Dendritic cell treated with granulocyte-macrophage colony-stimulating factor and Interleukin-4, amounts not matched to agents 40 ng/mL and 50 ng/mL, for 4 days (primary cell): ENCODE data around the gene PEPD.

Experiments
- H3K27ac Mint-ChIP-seq: one replicate; pipeline ENCODE4 v1.8.0; 2022; ENCODE audit warnings: mild to moderate bottlenecking, mixed read lengths
- H3K27me3 Mint-ChIP-seq: one replicate; pipeline ENCODE4 v1.8.0; 2022; ENCODE audit warnings: mild to moderate bottlenecking, mixed read lengths
- H3K36me3 Mint-ChIP-seq: one replicate; pipeline ENCODE4 v1.8.0; 2022; ENCODE audit warnings: low read depth, mixed read lengths
- H3K4me1 Mint-ChIP-seq: one replicate; pipeline ENCODE4 v1.8.0; 2022; ENCODE audit warnings: low read depth, mixed read lengths
- H3K4me3 Mint-ChIP-seq: one replicate; pipeline ENCODE4 v1.8.0; 2022; ENCODE audit warnings: mild to moderate bottlenecking, moderate library complexity, mixed read lengths
- H3K9me3 Mint-ChIP-seq: one replicate; pipeline ENCODE4 v1.8.0; 2022; ENCODE audit warnings: mixed read lengths
- intact Hi-C: fragments of 100-400 bp; cut with micrococcal nuclease; formaldehyde crosslinking; loops from one replicate; pipeline ENCODE4 v1.15.0; 2022

Gene PEPD

DNA sequence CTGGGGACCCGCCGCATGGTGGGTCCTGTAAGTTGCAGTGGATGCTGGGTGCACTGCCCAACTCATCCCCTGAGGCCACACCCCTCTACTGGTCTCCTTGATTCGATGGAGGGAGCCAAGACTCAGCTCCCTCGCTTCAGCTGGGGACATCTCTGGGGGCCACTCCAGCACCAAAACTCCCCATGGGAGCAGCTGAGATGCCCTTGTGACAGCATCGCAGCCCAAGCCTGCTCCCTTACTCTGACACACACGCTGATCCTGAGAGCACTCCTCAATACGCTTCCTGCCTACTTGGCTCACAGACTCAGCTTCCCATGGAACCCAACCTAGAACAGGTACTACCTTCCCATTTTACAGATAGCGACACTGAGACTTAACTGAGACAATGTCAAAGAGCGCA, 56.2 kb downstream of the PEPD start:
- Mint-ChIP-seq H3K27me3 (no peaks in the 10 kb centered on the region), H3K4me3 (no peak overlapping the region), H3K36me3 (peaks cover 57% of the 10 kb centered on the region), H3K9me3 (no peaks in the 10 kb centered on the region), H3K4me1 (peaks cover 7% of the 10 kb centered on the region), H3K27ac (no peak overlapping the region)
- intact Hi-C loops, result no loop called here

DNA sequence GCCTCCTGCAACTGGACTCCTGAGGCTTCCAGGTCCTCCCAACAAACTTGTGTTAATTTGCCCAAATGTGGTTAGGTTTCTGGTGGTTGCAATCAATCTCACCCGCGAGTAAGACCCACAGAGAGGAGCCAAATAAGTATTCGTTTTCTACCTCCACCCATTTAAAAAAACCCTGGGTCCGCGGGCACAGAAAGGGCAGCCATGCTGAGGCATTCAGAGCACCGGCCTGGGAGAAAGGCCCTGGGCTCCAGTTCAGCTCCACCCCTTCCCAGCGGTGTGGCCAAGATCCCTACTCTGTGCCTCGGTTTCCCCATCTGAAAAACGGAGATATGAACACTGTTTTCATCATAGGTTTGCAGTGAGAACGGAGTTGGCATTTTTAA, 56.9 kb downstream of the PEPD start:
- intact Hi-C loops, result no loop called here
- no peaks in the 10 kb centered on the region for H3K9me3 Mint-ChIP-seq
- peaks cover 7% of the 10 kb centered on the region for H3K4me1 Mint-ChIP-seq
- no peak overlapping the region for H3K27ac Mint-ChIP-seq
- no peak overlapping the region for H3K4me3 Mint-ChIP-seq
- no peaks in the 10 kb centered on the region for H3K27me3 Mint-ChIP-seq
- peaks cover 62% of the 10 kb centered on the region for H3K36me3 Mint-ChIP-seq

DNA sequence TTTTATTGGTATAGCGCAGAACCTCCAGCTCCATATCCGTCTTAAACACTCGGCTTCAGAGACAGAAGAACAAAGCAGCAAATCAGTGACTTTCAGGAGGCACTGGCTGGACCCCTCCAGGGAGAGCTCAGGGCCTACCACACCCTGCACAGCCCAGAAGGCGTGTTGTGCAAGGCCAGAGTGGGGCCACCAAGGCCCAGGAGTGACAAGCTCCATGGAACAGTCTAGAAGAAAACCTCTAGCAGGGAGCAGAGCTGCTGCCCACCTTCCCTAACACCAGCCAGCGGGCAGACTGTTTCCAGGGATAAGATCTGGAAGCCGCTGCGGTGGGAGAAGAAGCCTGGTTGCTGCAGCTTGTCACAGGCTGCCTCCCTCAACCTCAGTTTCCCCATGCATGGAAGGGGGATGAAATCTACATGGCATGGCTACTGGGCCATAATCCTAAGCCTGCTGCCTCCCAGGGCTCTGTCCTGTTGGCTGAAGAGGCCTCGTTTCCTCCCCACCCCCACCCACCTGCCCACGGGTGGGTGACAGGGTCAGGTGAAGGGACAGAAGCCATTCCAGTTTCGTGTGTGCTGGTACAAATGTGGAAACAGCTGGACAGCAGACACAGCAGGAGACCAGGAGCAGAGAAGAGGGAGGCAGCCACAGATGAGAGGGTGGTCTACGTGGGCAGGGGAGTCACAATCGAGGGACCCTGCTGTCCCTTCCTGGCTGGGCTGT, 57.4 kb downstream of the PEPD start:
- intact Hi-C loops, result no loop called here
- Mint-ChIP-seq H3K4me3 (no peak overlapping the region), H3K27me3 (no peaks in the 10 kb centered on the region), H3K36me3 (peaks cover 56% of the 10 kb centered on the region), H3K9me3 (no peaks in the 10 kb centered on the region), H3K27ac (no peak overlapping the region), H3K4me1 (peaks cover 7% of the 10 kb centered on the region)

DNA sequence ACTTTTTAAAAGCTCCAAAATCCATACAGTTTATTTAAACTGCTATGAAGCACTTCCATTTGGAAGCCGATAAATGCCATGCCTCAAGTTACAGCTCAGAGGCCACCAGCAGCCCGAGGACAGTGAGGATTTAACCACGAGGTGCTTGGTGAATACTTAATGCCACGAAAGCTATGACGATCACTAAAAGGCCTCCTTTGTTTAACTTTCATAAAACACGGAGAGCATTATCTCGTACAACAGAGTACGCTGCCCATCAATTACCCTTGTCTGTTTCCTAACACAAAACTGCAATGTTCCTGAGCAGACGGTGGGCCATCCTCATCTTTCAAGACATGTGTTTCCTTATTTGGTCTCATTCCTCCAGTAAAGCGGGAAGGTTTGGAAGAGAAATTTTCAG, 58.4 kb downstream of the PEPD start:
- H3K9me3 Mint-ChIP-seq, result no peaks in the 10 kb centered on the region
- H3K27ac Mint-ChIP-seq, result no peak overlapping the region
- H3K27me3 Mint-ChIP-seq, result no peaks in the 10 kb centered on the region
- peaks cover 50% of the 10 kb centered on the region for H3K36me3 Mint-ChIP-seq
- H3K4me3 Mint-ChIP-seq, result no peak overlapping the region
- intact Hi-C loops, result no loop called here
- peaks cover 7% of the 10 kb centered on the region for H3K4me1 Mint-ChIP-seq

DNA sequence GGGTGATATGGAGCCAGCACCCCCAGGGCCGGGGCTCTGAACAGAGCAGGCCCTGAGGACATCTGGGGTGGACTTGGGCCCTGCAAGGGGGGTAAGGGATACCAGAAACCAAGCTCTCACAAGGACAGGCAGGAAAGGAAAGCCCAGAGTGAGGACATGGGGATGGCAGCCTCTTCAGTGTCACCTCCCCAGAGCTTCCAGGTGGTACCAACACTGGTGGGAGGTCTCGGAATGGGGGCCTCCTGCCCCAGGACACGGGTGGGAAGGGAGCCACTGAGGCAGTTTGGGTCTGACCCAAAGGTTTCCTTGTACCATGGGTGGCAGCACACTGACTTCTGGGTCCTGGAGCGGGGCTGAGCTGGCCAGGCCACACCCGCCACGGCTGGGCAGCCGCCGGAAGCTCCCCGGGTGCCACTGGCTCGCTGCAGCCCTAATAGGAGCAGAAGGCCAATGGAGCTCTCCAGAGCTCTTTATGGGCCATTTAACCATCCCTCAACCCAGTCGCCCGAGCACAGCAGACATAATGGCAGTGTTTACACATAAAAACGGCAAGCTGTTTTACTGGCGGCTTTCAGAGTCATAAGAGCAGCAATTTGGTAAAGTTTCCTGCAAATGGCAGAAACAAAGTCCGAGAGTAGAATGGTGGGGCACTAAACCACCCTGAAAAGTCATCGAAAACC, 59.3 kb downstream of the PEPD start:
- H3K9me3 Mint-ChIP-seq, result no peaks in the 10 kb centered on the region
- no peaks in the 10 kb centered on the region for H3K27me3 Mint-ChIP-seq
- intact Hi-C loops, result no loop called here
- peaks cover 7% of the 10 kb centered on the region for H3K4me1 Mint-ChIP-seq
- peaks cover 43% of the 10 kb centered on the region for H3K36me3 Mint-ChIP-seq
- no peak overlapping the region for H3K4me3 Mint-ChIP-seq
- H3K27ac Mint-ChIP-seq, result no peak overlapping the region

DNA sequence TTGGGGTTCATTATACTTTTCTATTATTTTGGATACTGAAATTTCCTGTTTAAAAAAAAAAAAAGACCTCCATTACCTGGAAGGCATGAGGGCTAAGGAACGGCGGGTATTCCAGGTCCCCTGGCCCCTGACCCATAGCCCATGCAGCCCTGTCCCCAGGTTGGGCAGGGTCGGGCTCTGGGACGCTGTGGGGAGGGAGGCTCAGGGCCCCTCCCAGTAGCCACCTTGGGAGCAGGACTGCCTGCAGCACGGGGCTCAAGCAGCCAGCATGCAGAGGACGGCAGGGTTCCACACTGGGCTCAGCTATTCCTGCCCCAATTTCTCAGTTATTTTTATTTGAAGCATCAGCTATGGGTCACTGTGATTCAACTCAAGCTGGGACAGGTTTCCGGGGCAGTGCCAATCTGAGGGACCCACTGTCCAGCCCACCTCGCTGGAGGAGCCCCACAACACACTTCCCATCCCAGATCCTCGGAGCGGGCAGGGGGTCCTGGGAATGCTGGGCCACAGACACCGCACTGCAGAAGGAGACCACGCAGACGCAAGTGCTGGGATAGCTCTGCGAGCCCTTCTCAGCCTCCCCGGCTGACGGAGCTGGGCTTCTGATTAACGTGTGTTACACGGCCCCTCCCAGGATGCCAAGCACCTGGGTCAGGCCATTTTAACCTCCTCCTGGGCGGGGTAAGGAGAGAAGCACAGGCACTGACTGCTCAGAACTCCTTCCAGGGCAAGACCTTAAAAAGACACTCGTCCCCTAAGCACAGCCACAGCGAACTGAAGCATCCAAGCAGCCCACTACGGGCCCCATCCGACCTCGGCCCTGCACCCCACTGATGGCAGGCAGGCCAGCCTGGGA, 60.1 kb downstream of the PEPD start:
- Mint-ChIP-seq H3K36me3 (peaks cover 43% of the 10 kb centered on the region), H3K27me3 (no peaks in the 10 kb centered on the region), H3K27ac (no peak overlapping the region), H3K4me1 (peaks cover 7% of the 10 kb centered on the region), H3K4me3 (no peak overlapping the region), H3K9me3 (no peaks in the 10 kb centered on the region)
- intact Hi-C loops, result no loop called here

DNA sequence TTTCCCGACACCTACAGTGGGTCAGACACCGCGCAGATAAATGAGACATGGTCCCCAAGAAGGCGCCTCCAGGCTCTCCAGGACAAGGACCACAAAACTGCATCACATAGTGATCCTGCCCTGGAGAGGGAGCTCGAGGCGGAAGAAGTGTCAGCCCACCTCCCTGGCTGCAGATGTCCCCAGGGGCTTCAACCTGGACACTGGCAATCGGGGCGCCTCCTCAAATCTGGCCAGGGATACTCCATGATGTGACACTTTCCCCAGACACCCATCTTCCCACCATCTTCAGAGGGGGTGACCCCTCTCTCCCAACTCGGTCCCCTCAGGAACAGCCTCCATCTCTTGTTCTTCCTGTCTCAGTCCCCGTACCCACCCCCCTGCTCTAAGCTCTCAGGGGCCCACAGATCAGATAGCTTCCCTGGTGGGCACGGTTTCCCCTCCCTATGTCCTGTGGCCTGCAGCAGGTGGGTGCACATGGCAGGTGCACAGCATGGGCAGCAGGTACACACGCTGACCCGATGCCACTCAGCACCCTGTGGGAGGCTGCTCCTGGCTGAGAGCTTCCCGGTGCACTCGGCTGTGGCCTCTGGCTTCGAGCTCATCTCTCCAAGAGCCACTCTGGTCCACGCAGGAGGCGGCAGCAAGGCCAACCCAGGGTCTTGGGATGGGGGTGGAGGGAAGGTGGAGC, 61.2 kb downstream of the PEPD start:
- H3K4me1 Mint-ChIP-seq, result peaks cover under 1% of the 10 kb centered on the region
- intact Hi-C loops, result no loop called here
- H3K9me3 Mint-ChIP-seq, result no peaks in the 10 kb centered on the region
- no peak overlapping the region for H3K27ac Mint-ChIP-seq
- H3K4me3 Mint-ChIP-seq, result no peak overlapping the region
- H3K36me3 Mint-ChIP-seq, result peaks cover 43% of the 10 kb centered on the region
- no peaks in the 10 kb centered on the region for H3K27me3 Mint-ChIP-seq

DNA sequence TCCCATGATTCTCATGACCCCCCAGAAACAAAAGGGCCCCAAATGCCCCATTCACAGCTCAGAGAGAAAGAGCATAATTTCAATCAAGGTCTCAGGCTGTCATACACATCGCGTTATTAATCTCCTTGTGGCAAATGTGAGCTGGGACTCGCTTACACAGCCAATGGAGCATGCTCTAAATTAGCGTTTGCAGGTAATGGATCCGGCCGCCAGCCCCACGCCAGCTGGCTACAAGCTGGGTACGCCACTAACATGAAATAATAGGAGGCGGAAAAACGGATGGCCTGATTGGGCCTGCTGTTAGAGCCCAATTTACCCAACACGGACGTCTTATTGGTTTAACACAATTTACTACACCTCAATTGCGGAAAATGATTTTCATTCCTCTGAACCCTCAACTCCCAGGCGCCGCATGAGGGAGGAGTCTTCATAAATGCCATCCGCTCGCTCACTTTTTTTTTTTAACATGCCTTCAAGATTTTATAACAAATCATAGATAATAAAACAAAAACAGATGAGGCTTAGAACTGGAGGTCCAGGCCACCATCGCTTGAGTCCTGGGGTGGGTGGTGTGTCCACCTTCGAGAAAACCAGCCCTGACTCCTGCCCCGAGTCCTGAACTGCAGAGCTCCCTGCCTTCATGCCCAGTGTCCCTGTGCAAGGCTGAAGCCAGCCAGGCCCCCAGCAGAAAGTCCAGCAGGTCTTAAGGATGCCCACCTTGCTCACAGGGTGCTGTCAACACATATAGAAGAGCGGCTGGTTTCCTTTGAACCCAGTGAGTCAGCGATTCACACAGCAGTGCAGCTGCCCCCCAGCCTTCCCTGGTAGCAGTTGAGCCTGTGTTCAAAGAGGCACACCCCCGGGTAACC, 62.1 kb downstream of the PEPD start:
- no peaks in the 10 kb centered on the region for H3K27me3 Mint-ChIP-seq
- intact Hi-C loops, result no loop called here
- H3K4me1 Mint-ChIP-seq, result no peaks in the 10 kb centered on the region
- peaks cover 40% of the 10 kb centered on the region for H3K36me3 Mint-ChIP-seq
- no peaks in the 10 kb centered on the region for H3K9me3 Mint-ChIP-seq
- H3K4me3 Mint-ChIP-seq, result no peak overlapping the region
- no peak overlapping the region for H3K27ac Mint-ChIP-seq

DNA sequence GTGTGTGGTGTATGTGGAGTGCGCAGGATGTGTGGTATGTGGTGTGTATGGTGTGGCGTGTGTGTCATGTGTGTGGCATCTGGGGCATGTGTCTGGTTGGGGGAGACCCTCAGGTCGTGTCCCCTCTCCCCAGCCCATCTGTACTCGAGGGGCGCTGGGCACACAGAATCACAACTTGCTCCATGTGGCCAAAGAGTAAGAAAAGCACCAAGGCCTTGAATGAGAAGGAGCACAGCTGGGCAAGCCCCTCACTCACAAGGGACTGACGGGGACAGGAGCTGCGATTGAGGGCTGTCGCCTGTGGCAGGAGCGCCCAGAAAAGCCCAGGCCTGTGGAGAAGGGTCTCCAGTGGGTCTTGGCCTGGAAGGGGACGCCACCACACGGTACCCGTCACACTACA, 62.8 kb downstream of the PEPD start:
- Mint-ChIP-seq H3K36me3 (peaks cover 34% of the 10 kb centered on the region), H3K4me1 (no peaks in the 10 kb centered on the region), H3K9me3 (no peaks in the 10 kb centered on the region), H3K27me3 (no peaks in the 10 kb centered on the region), H3K4me3 (no peak overlapping the region), H3K27ac (no peak overlapping the region)
- intact Hi-C loops, result no loop called here

DNA sequence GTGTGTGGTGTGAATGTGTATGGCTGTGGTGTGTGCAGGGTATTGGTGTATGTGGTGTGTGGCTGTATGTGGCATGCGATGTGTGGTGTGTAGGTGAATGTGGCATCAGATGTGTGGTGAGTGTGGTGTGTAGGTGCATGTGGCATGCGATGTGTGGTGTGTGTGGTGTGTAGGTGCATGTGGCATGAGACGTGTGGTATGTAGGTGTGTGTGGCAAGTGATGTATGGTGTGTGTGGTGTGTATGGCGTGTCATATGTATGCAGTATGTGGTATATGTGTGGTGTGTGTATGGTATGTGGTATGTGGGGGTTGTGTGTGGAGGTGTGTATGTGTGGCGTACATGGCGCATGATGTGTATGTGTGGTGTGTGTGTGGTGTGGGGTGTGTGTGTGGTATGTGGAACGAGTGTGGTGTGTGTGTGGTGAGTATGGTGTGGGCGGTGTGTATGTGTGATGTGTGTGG, 63.4 kb downstream of the PEPD start:
- Mint-ChIP-seq H3K27ac (no peak overlapping the region), H3K4me1 (no peaks in the 10 kb centered on the region)

DNA sequence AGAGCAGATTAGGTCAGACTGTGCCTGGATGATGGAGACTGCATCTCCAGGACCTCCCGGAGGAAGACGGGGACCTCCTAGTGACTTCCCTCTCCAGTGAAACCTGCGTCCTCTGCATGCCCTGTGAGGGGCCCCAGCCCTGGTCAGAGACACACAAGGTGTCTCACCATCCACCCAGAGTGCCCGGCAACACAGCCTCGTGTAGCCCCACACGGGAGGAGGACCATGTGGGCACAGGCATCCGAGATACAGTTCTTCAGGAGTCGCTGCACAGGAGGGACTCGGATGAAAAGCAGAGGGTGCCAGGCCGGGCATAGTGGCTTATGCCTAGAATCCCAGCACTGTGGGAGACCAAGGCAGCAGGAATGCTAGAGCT, 64.8 kb downstream of the PEPD start:
- H3K9me3 Mint-ChIP-seq, result no peaks in the 10 kb centered on the region
- H3K27me3 Mint-ChIP-seq, result no peaks in the 10 kb centered on the region
- intact Hi-C loops, result no loop called here
- no peak overlapping the region for H3K27ac Mint-ChIP-seq
- no peaks in the 10 kb centered on the region for H3K4me1 Mint-ChIP-seq
- no peak overlapping the region for H3K4me3 Mint-ChIP-seq
- H3K36me3 Mint-ChIP-seq, result peaks cover 14% of the 10 kb centered on the region

More for the DNA sequence above, 63.4 kb downstream of the PEPD start:
- intact Hi-C loops, result no loop called here
- Mint-ChIP-seq H3K9me3 (no peaks in the 10 kb centered on the region), H3K36me3 (peaks cover 27% of the 10 kb centered on the region), H3K4me3 (no peak overlapping the region), H3K27me3 (no peaks in the 10 kb centered on the region)

DNA sequence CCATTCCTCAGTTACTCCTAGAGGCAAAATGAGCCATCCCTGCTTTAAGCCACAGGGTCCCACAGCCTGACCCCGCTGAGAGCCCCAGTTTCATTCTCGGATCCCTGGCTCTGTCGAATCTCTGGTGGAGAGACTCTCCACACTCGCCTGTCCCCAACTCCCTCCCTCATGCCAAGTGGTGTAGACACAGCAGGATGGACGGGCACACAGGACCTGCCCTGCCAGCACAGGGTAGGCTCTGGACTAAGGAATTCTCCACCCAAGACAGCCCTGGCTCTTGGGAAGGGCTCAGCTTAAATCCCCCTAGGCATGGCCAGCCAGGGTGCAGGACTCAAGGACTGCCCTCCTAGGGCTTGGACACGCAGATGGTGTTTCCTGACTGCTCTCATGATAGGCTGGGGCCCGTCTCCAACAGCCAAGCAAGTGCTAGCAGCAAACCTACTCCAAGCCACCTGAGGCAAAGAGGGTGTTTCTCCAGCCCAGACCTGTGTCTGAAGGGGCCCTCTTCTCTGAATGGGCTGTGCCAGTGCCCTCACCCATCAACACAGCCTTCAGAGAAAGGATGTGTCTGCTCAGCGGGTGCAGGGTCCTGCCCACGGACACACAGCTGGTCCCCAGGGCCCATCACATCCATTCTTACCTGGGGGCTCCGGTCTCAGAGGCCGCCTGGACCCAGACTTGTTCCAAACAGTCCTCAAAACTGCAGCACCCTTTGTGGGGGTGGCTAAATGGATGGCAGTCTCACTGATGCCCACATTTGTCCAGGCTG, 65.3 kb downstream of the PEPD start:
- no peaks in the 10 kb centered on the region for H3K27me3 Mint-ChIP-seq
- H3K36me3 Mint-ChIP-seq, result peaks cover 9% of the 10 kb centered on the region
- H3K4me3 Mint-ChIP-seq, result no peak overlapping the region
- intact Hi-C loops, result no loop called here
- H3K9me3 Mint-ChIP-seq, result no peaks in the 10 kb centered on the region
- H3K27ac Mint-ChIP-seq, result no peak overlapping the region
- no peaks in the 10 kb centered on the region for H3K4me1 Mint-ChIP-seq
